ENCODE data around the gene ACBD6.

- TF ChIP-seq CTCF (IDR thresholded peaks at IDR 0.05; ENCODE audit: insufficient read depth, low read length) (no peak), POLR2AphosphoS5 (IDR thresholded peaks at IDR 0.05; ENCODE audit: low read depth) (no peak), REST (IDR thresholded peaks at IDR 0.05; ENCODE audit: insufficient replicate concordance, low read depth) (no peak), GABPA (IDR thresholded peaks at IDR 0.05; ENCODE audit: low read depth) (no peak), SPI1 (IDR thresholded peaks at IDR 0.05; ENCODE audit: borderline replicate concordance, low read depth) (no peak)
These were observed 32.3 kb downstream of the ACBD6 start for GRCh38 chr1:180470031-180470430.
